ENCODE measurements around the gene EFR3B. TPM values are rescaled to one million over a fixed set of nuclear protein-coding genes. Genes with fewer than 3 reads are reported as not detected.
A peak's percentile ranks its signal among the peaks of the same experiment; 100 is the strongest.

The EFR3B gene
- total and polyA plus RNA-seq, 10 of the 15 experiments (the other 5 are each of a cell fraction or from before 2014, with no cell fraction given), result 0.12 to 3.9 (median 1.8) TPM

- H3K9ac ChIP-seq (ENCODE audit: control insufficient read depth, insufficient read depth, low read length), result peak overlapping the region; percentile 68
- H3K27ac ChIP-seq (ENCODE audit: control insufficient read depth, insufficient read depth), result peak overlapping the region; percentile 82
- no peaks in the 10 kb centered on the region for H4K20me1 ChIP-seq (ENCODE audit: control insufficient read depth, insufficient read depth)
- H3K36me3 ChIP-seq (ENCODE audit: control insufficient read depth in 2 of 2, insufficient read depth in 2 of 2, low read length in 1 of 2), result no peaks in the 10 kb centered on the region
- intact Hi-C loops (cut with micrococcal nuclease; ENCODE audit: unreplicated experiment), result no loop called here
- no peak for DNase-seq (ENCODE audit: low read depth, low spot score)
- in situ Hi-C loops (cut with MboI), result no loop called here
- peak overlapping the region; percentile 12; the same call in 1 of the 2 replicates for H3K4me3 ChIP-seq
- CTCF ChIA-PET, result no interaction called here
- POLR2A ChIA-PET, result no interaction called here
- SMC1A ChIA-PET (ENCODE audit: uncharacterized antibody, unreplicated experiment), result no interaction called here
- H2AFZ ChIP-seq (ENCODE audit: control insufficient read depth, low read depth, low read length), result no peak overlapping the region; the same call in 1 of the 2 replicates
- 86% methylated on average over 10 of the region's 10 CpGs for WGBS (ENCODE audit: insufficient coverage, insufficient replicate concordance, low lambda C conversion rate, missing lambda C conversion rate)
- ATAC-seq, result no peak
- no peaks in the 10 kb centered on the region; the same call in 2 of the 3 replicates for H3K9me3 ChIP-seq (replicated peaks; ENCODE audit: control insufficient read depth, insufficient read depth, low read length)
- no peaks in the 10 kb centered on the region; the same call in 1 of the 2 replicates for H3K4me1 ChIP-seq (ENCODE audit: control insufficient read depth, insufficient read depth, low read length)
- BruUV-seq (replicated peaks), result no TSS peak
- no peak for FAIRE-seq
- RAD21 ChIA-PET (ENCODE audit: unreplicated experiment), result no interaction called here
- peak overlapping the region; percentile 50 for H3K4me2 ChIP-seq (ENCODE audit: control insufficient read depth, insufficient read depth)
- peaks cover 2% of the 10 kb centered on the region for H3K79me2 ChIP-seq (ENCODE audit: control insufficient read depth, insufficient read depth, low read length)
- H3K27me3 ChIP-seq (replicated peaks in 1 of 2; ENCODE audit: control insufficient read depth in 2 of 2, insufficient read depth in 2 of 2, low read length in 1 of 2), result no peaks in the 10 kb centered on the region
- TF ChIP-seq ZNF622 (IDR thresholded peaks at IDR 0.05), result no peak
- TF ChIP-seq ZBED1 (IDR thresholded peaks at IDR 0.05; ENCODE audit: borderline replicate concordance), result no peak
- TF ChIP-seq ZNF687 (IDR thresholded peaks at IDR 0.05), result no peak
- TF ChIP-seq SMC3 (IDR thresholded peaks at IDR 0.05; ENCODE audit: borderline replicate concordance, low read length), result no peak
- no peak for TF ChIP-seq TCF12 (IDR thresholded peaks at IDR 0.05; ENCODE audit: low read depth, low read length)
- TF ChIP-seq HCFC1 (IDR thresholded peaks at IDR 0.05; ENCODE audit: low read length), result no peak
- TF ChIP-seq NBN (IDR thresholded peaks at IDR 0.05), result no peak
- TF ChIP-seq NFYA (IDR thresholded peaks at IDR 0.05; ENCODE audit: borderline replicate concordance, low read depth, low read length), result no peak
- no peak for TF ChIP-seq ELK1 (IDR thresholded peaks at IDR 0.05; ENCODE audit: low read depth, low read length)
- no peak for TF ChIP-seq MTA2 (IDR thresholded peaks at IDR 0.05; ENCODE audit: low read depth)
- TF ChIP-seq NRF1 (conservative IDR thresholded peaks at IDR 0.05; ENCODE audit: low read depth, low read length), result no peak
- no peak for TF ChIP-seq NFIC (IDR thresholded peaks at IDR 0.05; ENCODE audit: low read depth, low read length)
- no peak for TF ChIP-seq CBFB (IDR thresholded peaks at IDR 0.05; ENCODE audit: low read depth)
- no peak for TF ChIP-seq PRDM15 (CRISPR knock-in tag; IDR thresholded peaks at IDR 0.05)
- no peak for TF ChIP-seq CHD2 (IDR thresholded peaks at IDR 0.05; ENCODE audit: borderline replicate concordance, low read depth, low read length)
- no peak for TF ChIP-seq ZNF24 (IDR thresholded peaks at IDR 0.05)
- no peak for TF ChIP-seq RAD21 (IDR thresholded peaks at IDR 0.05; ENCODE audit: insufficient read depth, low read depth, low read length)
- no peak for TF ChIP-seq RCOR1 (conservative IDR thresholded peaks at IDR 0.05; ENCODE audit: low read depth, low read length)
- no peak for TF ChIP-seq POLR2AphosphoS2 (IDR thresholded peaks at IDR 0.05; ENCODE audit: low read depth, low read length)
These were observed 118.5 kb downstream of the EFR3B start for GRCh38 chr2:25160376-25160775.
